Nucleus accumbens (tissue), 56 donors: ENCODE data around the gene PTPA.

Experiments
- DNase-seq, 56 donors: peaks; one replicate each; lab custom pipeline; 2025; lab: John Stamatoyannopoulos, UW

Gene PTPA

GRCh38 chr9:129080601-129081387 lies 30.4 kb upstream of the PTPA start, which contains the start of gene DOLPP1:
DOLPP1 (plus strand) TSS chr9:129081111; CDS start chr9:129081132, 21 bp downstream.
- DNase-seq, result peak; percentile 51 to 100 (median 97)

GRCh38 chr9:129081388-129081904 lies 29.8 kb upstream of the PTPA start:
- DNase-seq, result peak in 9 of 56 donors; percentile 44 to 77 (median 59)

GRCh38 chr9:129084087-129084486 lies 27.1 kb upstream of the PTPA start:
- DNase-seq, result no peak

- no peak for DNase-seq
Measured at GRCh38 chr9:129089246-129089645, 22.0 kb upstream of the PTPA start.

GRCh38 chr9:129093602-129094386 lies 17.4 kb upstream of the PTPA start:
- DNase-seq, result no peak

- DNase-seq, result no peak
Measured at GRCh38 chr9:129094387-129095169, 16.6 kb upstream of the PTPA start.

- no peak for DNase-seq
Measured at GRCh38 chr9:129095170-129095667, 16.0 kb upstream of the PTPA start.

GRCh38 chr9:129095908-129096307 lies 15.3 kb upstream of the PTPA start:
- no peak for DNase-seq

- no peak for DNase-seq
Measured at GRCh38 chr9:129097671-129098306, 13.4 kb upstream of the PTPA start.

- DNase-seq, result no peak
Measured at GRCh38 chr9:129098328-129098727, 12.9 kb upstream of the PTPA start.

GRCh38 chr9:129100383-129101169 lies 10.6 kb upstream of the PTPA start:
- DNase-seq, result no peak

GRCh38 chr9:129101279-129101678 lies 9.9 kb upstream of the PTPA start:
- DNase-seq, result no peak

- DNase-seq, result no peak
Measured at GRCh38 chr9:129102095-129102525, 9.1 kb upstream of the PTPA start.

GRCh38 chr9:129102791-129103594 lies 8.2 kb upstream of the PTPA start:
- DNase-seq, result peak in 18 of 56 donors; percentile 5 to 61 (median 20)

GRCh38 chr9:129103595-129103965 lies 7.6 kb upstream of the PTPA start:
- no peak for DNase-seq

GRCh38 chr9:129104051-129104450 lies 7.2 kb upstream of the PTPA start:
- no peak for DNase-seq

- no peak for DNase-seq
Measured at GRCh38 chr9:129105857-129106694, 5.1 kb upstream of the PTPA start.
